AG09309 (cell line): Measurements from ENCODE around the gene LMNTD1.

Experiments
- DNase-seq: peaks from one replicate; pipeline ENCODE4 v3.0.0-alpha.2; 2010; ENCODE audit warnings: low read depth
- H3K4me3 ChIP-seq: 2 replicates; pipeline ENCODE4 v1.5.1; 2011; ENCODE audit warnings: mild to moderate bottlenecking, low read depth, low read length, moderate library complexity; ENCODE audit not compliant: control insufficient read depth
- TF ChIP-seq, protein P1 (sequence below): IDR thresholded peaks from 2 replicates; pipeline ENCODE4 v1.5.1; 2011; ENCODE audit warnings: mild to moderate bottlenecking, low read depth, low read length, inconsistent platforms; ENCODE audit not compliant: insufficient read depth, control insufficient read depth; ENCODE audit errors: missing control alignments

LMNTD1 gene

GRCh38 chr12:25587346-25587745 lies 34.3 kb upstream of the LMNTD1 start:
- TF ChIP-seq, protein P1, sequence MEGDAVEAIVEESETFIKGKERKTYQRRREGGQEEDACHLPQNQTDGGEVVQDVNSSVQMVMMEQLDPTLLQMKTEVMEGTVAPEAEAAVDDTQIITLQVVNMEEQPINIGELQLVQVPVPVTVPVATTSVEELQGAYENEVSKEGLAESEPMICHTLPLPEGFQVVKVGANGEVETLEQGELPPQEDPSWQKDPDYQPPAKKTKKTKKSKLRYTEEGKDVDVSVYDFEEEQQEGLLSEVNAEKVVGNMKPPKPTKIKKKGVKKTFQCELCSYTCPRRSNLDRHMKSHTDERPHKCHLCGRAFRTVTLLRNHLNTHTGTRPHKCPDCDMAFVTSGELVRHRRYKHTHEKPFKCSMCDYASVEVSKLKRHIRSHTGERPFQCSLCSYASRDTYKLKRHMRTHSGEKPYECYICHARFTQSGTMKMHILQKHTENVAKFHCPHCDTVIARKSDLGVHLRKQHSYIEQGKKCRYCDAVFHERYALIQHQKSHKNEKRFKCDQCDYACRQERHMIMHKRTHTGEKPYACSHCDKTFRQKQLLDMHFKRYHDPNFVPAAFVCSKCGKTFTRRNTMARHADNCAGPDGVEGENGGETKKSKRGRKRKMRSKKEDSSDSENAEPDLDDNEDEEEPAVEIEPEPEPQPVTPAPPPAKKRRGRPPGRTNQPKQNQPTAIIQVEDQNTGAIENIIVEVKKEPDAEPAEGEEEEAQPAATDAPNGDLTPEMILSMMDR = no peak
- DNase-seq = no peak
- H3K4me3 ChIP-seq = no peak overlapping the region

- TF ChIP-seq, protein P1 = no peak
- no peak for DNase-seq
- H3K4me3 ChIP-seq = no peak overlapping the region
These were observed 32.6 kb upstream of the LMNTD1 start for GRCh38 chr12:25585662-25586061.

- DNase-seq = peak; percentile 65
- H3K4me3 ChIP-seq = no peak overlapping the region
- TF ChIP-seq, protein P1 = no peak
These were observed 32.0 kb upstream of the LMNTD1 start for GRCh38 chr12:25585021-25585523.

GRCh38 chr12:25584596-25584995 lies 31.5 kb upstream of the LMNTD1 start:
- TF ChIP-seq, protein P1 = no peak
- H3K4me3 ChIP-seq = no peak overlapping the region
- DNase-seq = no peak

- no peak for DNase-seq
- TF ChIP-seq, protein P1 = no peak
These were observed 30.5 kb upstream of the LMNTD1 start for GRCh38 chr12:25583545-25583944.

DNA sequence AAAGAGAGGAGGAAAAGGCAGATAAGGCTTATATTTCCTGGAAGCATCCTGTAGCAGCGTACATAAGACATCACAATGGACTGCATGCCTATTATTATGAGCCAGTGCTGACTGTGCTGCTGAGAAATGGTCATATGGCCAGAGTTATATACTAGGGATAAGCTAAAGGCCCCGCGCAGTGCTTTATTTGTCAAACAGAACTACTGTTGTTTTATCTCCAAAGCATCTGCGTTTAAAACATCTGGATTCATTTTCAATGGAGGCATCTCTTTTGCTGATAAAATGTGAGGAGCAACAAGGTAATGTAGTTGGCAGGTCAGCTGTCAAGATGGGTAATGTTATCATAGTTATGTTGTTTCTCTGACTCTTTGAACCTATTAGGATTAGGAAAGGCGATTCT lies 28.0 kb upstream of the LMNTD1 start:
- TF ChIP-seq, protein P1 = no peak
- H3K4me3 ChIP-seq = no peak overlapping the region
- DNase-seq = no peak

More at GRCh38 chr12:25583545-25583944, 30.5 kb upstream of the LMNTD1 start:
- no peak overlapping the region for H3K4me3 ChIP-seq
